HepG2 (cell line): Measurements from ENCODE around the gene SLC45A1. TPM values are rescaled to one million over a fixed set of nuclear protein-coding genes. Genes with fewer than 3 reads are reported as not detected.

ENCODE experiments used
- CREB1 ChIP-seq, 2 experiments: fragments of 450-650 bp in 1 of 2; IDR thresholded peaks; 2 replicates each; pipeline ENCODE4 v1.6.1; 2016 to 2017; ENCODE audit warnings: control low read depth in 1 of 2, mild to moderate bottlenecking in 1 of 2, missing compliant biosample characterization in 1 of 2, missing genetic modification characterization in 1 of 2
- DPF2 ChIP-seq: sonication (generic); formaldehyde crosslinking; IDR thresholded peaks from 2 replicates; pipeline ENCODE4 v1.4.0; 2020; ENCODE audit warnings: mild to moderate bottlenecking, low read depth, missing genetic modification reagents, borderline replicate concordance
- HOXA3 ChIP-seq: sonication (generic); formaldehyde crosslinking; IDR thresholded peaks from 2 replicates; pipeline ENCODE4 v1.5.0; 2020; ENCODE audit warnings: missing genetic modification reagents
- NFKB2 ChIP-seq: sonication (generic); formaldehyde crosslinking; IDR thresholded peaks from 2 replicates; pipeline ENCODE4 v1.4.0; 2020; ENCODE audit warnings: missing genetic modification reagents, borderline replicate concordance
- PHF8 ChIP-seq: sonication (generic); formaldehyde crosslinking; IDR thresholded peaks from 2 replicates; pipeline ENCODE4 v1.5.0; 2020; ENCODE audit warnings: missing genetic modification reagents
- ZNF205 ChIP-seq: IDR thresholded peaks from 2 replicates; pipeline ENCODE4 v1.6.1; 2018; ENCODE audit warnings: missing biosample characterization, missing genetic modification reagents
- ZNF274 ChIP-seq: sonication (generic); formaldehyde crosslinking; IDR thresholded peaks from 2 replicates; pipeline ENCODE4 v1.5.1; 2020; ENCODE audit warnings: mild to moderate bottlenecking, missing genetic modification reagents
- ZNF350 ChIP-seq: sonication (generic); formaldehyde crosslinking; IDR thresholded peaks from 2 replicates; pipeline ENCODE4 v1.4.0; 2020; ENCODE audit warnings: mild to moderate bottlenecking, low read depth, missing genetic modification reagents, borderline replicate concordance
- ZNF564 ChIP-seq: sonication (generic); formaldehyde crosslinking; IDR thresholded peaks from 2 replicates; pipeline ENCODE4 v1.8.1; 2023; ENCODE audit warnings: mild to moderate bottlenecking, missing genetic modification reagents
- ZNF7 ChIP-seq: IDR thresholded peaks from 2 replicates; pipeline ENCODE4 v1.6.1; 2016; ENCODE audit warnings: missing biosample characterization, missing genetic modification reagents
- polyA plus RNA-seq, 8 experiments: library from polyadenylated mRNA; depleted of rRNA in 3 of 8; stranded (reverse) in 7 of 8; unstranded in 1 of 8; fragments of >200 nt; fragmentation: Illumina TruSeq in 4 of 8; extraction: Trizol in 4 of 8; gene quantifications; 2 replicates each; pipeline versions ENCODE4 v1.2.1 to v1.2.3, GENCODE V29; 2011 to 2016; ENCODE audit warnings: low read depth in 4 of 8, missing spikeins in 1 of 8, mixed read lengths in 1 of 8; ENCODE audit not compliant: insufficient read depth in 1 of 8
- total RNA-seq, 5 experiments: library from RNA; depleted of rRNA; stranded (reverse); fragments of >200 nt; fragmentation: Illumina TruSeq; extraction: Trizol; gene quantifications; 2 replicates each; pipeline ENCODE4 v1.2.3, GENCODE V29; 2016; ENCODE audit warnings: low read depth in 1 of 5
- TF ChIP-seq, protein P1 (sequence below): sonication (generic); formaldehyde crosslinking; IDR thresholded peaks from 2 replicates; pipeline ENCODE4 v1.5.0; 2020; ENCODE audit warnings: mild to moderate bottlenecking, missing genetic modification reagents
- TF ChIP-seq, protein P2 (sequence below): sonication (generic); formaldehyde crosslinking; IDR thresholded peaks from 2 replicates; pipeline ENCODE4 v1.8.0; 2022; ENCODE audit warnings: missing genetic modification reagents, mild to moderate bottlenecking, moderate library complexity, borderline replicate concordance
- TF ChIP-seq, protein P3 (sequence below): IDR thresholded peaks from 2 replicates; pipeline ENCODE4 v1.4.0; 2020; ENCODE audit warnings: mild to moderate bottlenecking, missing genetic modification reagents
- TF ChIP-seq, protein P4 (sequence below): sonication (generic); formaldehyde crosslinking; IDR thresholded peaks from 2 replicates; pipeline ENCODE4 v1.4.0; 2020; ENCODE audit warnings: mild to moderate bottlenecking, low read depth, missing genetic modification reagents
- TF ChIP-seq, protein P5 (sequence below): sonication (generic); formaldehyde crosslinking; IDR thresholded peaks from 2 replicates; pipeline ENCODE4 v1.4.0; 2020; ENCODE audit warnings: missing genetic modification reagents, borderline replicate concordance

SLC45A1 gene
- total and polyA plus RNA-seq, 2 of the 13 experiments (the other 11 are each of a cell fraction or from before 2014, with no cell fraction given): not detected

DNA sequence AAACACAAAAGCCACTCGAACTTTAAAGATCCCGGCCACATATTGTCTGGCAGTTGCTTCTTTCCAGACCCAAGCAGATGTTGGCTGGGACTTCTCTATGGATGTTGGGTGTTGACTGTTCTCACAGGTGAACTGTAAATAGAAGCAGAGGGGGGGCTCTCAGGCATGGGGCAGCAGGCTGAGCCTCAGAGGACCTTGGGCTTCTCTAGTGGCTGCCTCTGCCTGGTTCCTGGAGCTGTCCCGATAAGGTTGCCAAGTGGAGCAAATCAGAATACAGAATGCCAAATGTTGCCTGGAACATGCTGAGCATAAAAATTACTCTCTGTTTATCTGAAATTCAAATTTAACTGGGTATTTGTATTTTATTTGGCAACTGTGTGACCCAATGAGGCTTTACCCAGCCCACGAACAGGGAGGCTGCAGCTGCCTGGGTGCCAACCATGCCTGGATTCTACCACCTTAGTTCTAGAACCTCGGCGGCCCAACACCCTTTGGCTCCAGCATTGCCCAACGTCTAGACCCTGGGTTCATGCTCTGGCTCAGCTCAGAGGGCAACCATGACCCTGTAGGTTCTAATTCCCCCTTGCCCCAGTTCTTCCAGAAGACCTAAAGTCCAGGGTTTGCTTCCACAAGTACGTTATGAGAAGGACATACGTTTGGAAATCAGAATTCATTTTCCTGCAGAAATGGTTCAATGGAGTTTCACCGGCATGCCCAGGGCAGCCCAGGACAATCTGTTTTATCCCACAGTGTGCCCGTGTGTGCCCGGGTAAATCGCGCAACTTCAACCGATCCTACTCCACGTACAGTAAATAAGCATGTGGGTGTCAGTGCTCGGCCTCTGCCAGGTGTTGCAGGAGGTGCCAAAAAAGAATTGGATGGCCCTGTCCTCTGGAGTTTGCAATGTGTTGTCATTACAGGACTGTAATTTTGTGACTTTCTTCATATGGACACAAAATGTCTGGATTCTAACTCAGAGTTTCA is 5.4 kb upstream of the SLC45A1 start (continued):
- TF ChIP-seq, protein P1, sequence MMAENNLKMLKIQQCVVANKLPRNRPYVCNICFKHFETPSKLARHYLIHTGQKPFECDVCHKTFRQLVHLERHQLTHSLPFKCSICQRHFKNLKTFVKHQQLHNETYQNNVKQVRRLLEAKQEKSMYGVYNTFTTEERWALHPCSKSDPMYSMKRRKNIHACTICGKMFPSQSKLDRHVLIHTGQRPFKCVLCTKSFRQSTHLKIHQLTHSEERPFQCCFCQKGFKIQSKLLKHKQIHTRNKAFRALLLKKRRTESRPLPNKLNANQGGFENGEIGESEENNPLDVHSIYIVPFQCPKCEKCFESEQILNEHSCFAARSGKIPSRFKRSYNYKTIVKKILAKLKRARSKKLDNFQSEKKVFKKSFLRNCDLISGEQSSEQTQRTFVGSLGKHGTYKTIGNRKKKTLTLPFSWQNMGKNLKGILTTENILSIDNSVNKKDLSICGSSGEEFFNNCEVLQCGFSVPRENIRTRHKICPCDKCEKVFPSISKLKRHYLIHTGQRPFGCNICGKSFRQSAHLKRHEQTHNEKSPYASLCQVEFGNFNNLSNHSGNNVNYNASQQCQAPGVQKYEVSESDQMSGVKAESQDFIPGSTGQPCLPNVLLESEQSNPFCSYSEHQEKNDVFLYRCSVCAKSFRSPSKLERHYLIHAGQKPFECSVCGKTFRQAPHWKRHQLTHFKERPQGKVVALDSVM (CRISPR knock-in tag): peak; percentile 14; the same call in 1 of the 2 replicates
- no peak for TF ChIP-seq CREB1 (IDR thresholded peaks at IDR 0.05)
- peak; percentile 35; the same call in 1 of the 2 replicates for TF ChIP-seq CREB1 (CRISPR knock-in tag; IDR thresholded peaks at IDR 0.05)
- TF ChIP-seq, protein P2, sequence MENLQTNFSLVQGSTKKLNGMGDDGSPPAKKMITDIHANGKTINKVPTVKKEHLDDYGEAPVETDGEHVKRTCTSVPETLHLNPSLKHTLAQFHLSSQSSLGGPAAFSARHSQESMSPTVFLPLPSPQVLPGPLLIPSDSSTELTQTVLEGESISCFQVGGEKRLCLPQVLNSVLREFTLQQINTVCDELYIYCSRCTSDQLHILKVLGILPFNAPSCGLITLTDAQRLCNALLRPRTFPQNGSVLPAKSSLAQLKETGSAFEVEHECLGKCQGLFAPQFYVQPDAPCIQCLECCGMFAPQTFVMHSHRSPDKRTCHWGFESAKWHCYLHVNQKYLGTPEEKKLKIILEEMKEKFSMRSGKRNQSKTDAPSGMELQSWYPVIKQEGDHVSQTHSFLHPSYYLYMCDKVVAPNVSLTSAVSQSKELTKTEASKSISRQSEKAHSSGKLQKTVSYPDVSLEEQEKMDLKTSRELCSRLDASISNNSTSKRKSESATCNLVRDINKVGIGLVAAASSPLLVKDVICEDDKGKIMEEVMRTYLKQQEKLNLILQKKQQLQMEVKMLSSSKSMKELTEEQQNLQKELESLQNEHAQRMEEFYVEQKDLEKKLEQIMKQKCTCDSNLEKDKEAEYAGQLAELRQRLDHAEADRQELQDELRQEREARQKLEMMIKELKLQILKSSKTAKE (CRISPR knock-in tag): 0 out of 2 replicates have a peak, but pooled peaks have one; percentile 39
- no peak for TF ChIP-seq PHF8 (CRISPR knock-in tag)
- peak; percentile 60; the same call in 1 of the 2 replicates for TF ChIP-seq ZNF350 (CRISPR knock-in tag)
- peak; percentile 16; the same call in 1 of the 2 replicates for TF ChIP-seq HOXA3
- TF ChIP-seq, protein P3, sequence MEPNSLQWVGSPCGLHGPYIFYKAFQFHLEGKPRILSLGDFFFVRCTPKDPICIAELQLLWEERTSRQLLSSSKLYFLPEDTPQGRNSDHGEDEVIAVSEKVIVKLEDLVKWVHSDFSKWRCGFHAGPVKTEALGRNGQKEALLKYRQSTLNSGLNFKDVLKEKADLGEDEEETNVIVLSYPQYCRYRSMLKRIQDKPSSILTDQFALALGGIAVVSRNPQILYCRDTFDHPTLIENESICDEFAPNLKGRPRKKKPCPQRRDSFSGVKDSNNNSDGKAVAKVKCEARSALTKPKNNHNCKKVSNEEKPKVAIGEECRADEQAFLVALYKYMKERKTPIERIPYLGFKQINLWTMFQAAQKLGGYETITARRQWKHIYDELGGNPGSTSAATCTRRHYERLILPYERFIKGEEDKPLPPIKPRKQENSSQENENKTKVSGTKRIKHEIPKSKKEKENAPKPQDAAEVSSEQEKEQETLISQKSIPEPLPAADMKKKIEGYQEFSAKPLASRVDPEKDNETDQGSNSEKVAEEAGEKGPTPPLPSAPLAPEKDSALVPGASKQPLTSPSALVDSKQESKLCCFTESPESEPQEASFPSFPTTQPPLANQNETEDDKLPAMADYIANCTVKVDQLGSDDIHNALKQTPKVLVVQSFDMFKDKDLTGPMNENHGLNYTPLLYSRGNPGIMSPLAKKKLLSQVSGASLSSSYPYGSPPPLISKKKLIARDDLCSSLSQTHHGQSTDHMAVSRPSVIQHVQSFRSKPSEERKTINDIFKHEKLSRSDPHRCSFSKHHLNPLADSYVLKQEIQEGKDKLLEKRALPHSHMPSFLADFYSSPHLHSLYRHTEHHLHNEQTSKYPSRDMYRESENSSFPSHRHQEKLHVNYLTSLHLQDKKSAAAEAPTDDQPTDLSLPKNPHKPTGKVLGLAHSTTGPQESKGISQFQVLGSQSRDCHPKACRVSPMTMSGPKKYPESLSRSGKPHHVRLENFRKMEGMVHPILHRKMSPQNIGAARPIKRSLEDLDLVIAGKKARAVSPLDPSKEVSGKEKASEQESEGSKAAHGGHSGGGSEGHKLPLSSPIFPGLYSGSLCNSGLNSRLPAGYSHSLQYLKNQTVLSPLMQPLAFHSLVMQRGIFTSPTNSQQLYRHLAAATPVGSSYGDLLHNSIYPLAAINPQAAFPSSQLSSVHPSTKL: peak; percentile 68
- TF ChIP-seq, protein P4, sequence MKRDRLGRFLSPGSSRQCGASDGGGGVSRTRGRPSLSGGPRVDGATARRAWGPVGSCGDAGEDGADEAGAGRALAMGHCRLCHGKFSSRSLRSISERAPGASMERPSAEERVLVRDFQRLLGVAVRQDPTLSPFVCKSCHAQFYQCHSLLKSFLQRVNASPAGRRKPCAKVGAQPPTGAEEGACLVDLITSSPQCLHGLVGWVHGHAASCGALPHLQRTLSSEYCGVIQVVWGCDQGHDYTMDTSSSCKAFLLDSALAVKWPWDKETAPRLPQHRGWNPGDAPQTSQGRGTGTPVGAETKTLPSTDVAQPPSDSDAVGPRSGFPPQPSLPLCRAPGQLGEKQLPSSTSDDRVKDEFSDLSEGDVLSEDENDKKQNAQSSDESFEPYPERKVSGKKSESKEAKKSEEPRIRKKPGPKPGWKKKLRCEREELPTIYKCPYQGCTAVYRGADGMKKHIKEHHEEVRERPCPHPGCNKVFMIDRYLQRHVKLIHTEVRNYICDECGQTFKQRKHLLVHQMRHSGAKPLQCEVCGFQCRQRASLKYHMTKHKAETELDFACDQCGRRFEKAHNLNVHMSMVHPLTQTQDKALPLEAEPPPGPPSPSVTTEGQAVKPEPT (CRISPR knock-in tag): no peak
- TF ChIP-seq ZNF7 (CRISPR knock-in tag): no peak
- TF ChIP-seq, protein P5, sequence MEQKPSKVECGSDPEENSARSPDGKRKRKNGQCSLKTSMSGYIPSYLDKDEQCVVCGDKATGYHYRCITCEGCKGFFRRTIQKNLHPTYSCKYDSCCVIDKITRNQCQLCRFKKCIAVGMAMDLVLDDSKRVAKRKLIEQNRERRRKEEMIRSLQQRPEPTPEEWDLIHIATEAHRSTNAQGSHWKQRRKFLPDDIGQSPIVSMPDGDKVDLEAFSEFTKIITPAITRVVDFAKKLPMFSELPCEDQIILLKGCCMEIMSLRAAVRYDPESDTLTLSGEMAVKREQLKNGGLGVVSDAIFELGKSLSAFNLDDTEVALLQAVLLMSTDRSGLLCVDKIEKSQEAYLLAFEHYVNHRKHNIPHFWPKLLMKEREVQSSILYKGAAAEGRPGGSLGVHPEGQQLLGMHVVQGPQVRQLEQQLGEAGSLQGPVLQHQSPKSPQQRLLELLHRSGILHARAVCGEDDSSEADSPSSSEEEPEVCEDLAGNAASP: 0 out of 2 replicates have a peak, but pooled peaks have one; percentile 11
- TF ChIP-seq DPF2 (CRISPR knock-in tag): peak; percentile 26; the same call in 1 of the 2 replicates
- TF ChIP-seq ZNF205: no peak
- TF ChIP-seq NFKB2 (CRISPR knock-in tag): 0 out of 2 replicates have a peak, but pooled peaks have one; percentile 19
- peak; percentile 44; the same call in 1 of the 2 replicates for TF ChIP-seq ZNF274 (CRISPR knock-in tag)
- no peak for TF ChIP-seq ZNF564 (CRISPR knock-in tag)
